Astrocyte (in vitro differentiated cells and primary cell): ENCODE results near the gene MT1E. TPM values are rescaled to one million over a fixed set of nuclear protein-coding genes. Genes with fewer than 3 reads are reported as not detected.
A peak's percentile ranks its signal among the peaks of the same experiment; 100 is the strongest.

Experiments used
- DNase-seq: peaks from one replicate; pipeline ENCODE4 v3.0.0-alpha.2; 2010; ENCODE audit warnings: low read depth
- FAIRE-seq: peaks from 2 replicates; lab custom pipeline; 2011; peaks lifted over from hg19 to GRCh38; lab: Jason Lieb, UNC
- H2AFZ ChIP-seq: 2 replicates; pipeline ENCODE4 v1.6.0; 2012; ENCODE audit warnings: low read depth, low read length, inconsistent platforms
- H3K27ac ChIP-seq: 2 replicates; pipeline ENCODE4 v1.5.1; 2011; ENCODE audit warnings: low read depth, low read length, inconsistent platforms
- H3K27me3 ChIP-seq: 2 replicates; pipeline ENCODE4 v1.6.0; 2011; ENCODE audit warnings: low read length, inconsistent platforms; ENCODE audit not compliant: insufficient read depth
- H3K36me3 ChIP-seq: 2 replicates; pipeline ENCODE4 v1.5.1; 2011; ENCODE audit warnings: low read length, inconsistent platforms; ENCODE audit not compliant: insufficient read depth
- H3K4me1 ChIP-seq: 2 replicates; pipeline ENCODE4 v1.5.1; 2011; ENCODE audit warnings: low read length, inconsistent platforms; ENCODE audit not compliant: insufficient read depth
- H3K4me2 ChIP-seq: 2 replicates; pipeline ENCODE4 v1.6.0; 2012; ENCODE audit warnings: low read length, inconsistent platforms
- H3K4me3 ChIP-seq: 2 replicates; pipeline ENCODE4 v1.5.1; 2011; ENCODE audit warnings: low read depth, mild to moderate bottlenecking, low read length, inconsistent platforms; ENCODE audit not compliant: insufficient read depth
- H3K79me2 ChIP-seq: 2 replicates; pipeline ENCODE4 v1.6.0; 2012; ENCODE audit warnings: mild to moderate bottlenecking, low read length, inconsistent platforms; ENCODE audit not compliant: insufficient read depth
- H3K9ac ChIP-seq: 2 replicates; pipeline ENCODE4 v1.6.0; 2012; ENCODE audit warnings: mild to moderate bottlenecking, low read length, inconsistent platforms
- H3K9me3 ChIP-seq: 2 replicates; pipeline ENCODE4 v1.5.1; 2012; ENCODE audit warnings: low read depth, mild to moderate bottlenecking, low read length, inconsistent platforms; ENCODE audit not compliant: insufficient read depth
- H4K20me1 ChIP-seq: 2 replicates; pipeline ENCODE4 v1.6.0; 2012; ENCODE audit warnings: low read length, inconsistent platforms; ENCODE audit not compliant: insufficient read depth
- H3K27ac Mint-ChIP-seq: one replicate; pipeline ENCODE4 v1.8.0; 2021; ENCODE audit warnings: mild to moderate bottlenecking, mixed read lengths; ENCODE audit not compliant: unreplicated experiment
- H3K27me3 Mint-ChIP-seq: one replicate; pipeline ENCODE4 v1.8.0; 2021; ENCODE audit warnings: low read depth, mixed read lengths; ENCODE audit not compliant: unreplicated experiment
- H3K36me3 Mint-ChIP-seq: one replicate; pipeline ENCODE4 v1.8.0; 2021; ENCODE audit warnings: low read depth, mixed read lengths; ENCODE audit not compliant: unreplicated experiment
- H3K4me1 Mint-ChIP-seq: one replicate; pipeline ENCODE4 v1.8.0; 2021; ENCODE audit warnings: low read depth, mixed read lengths; ENCODE audit not compliant: unreplicated experiment
- H3K4me3 Mint-ChIP-seq: one replicate; pipeline ENCODE4 v1.8.0; 2021; ENCODE audit warnings: mild to moderate bottlenecking, moderate library complexity, mixed read lengths; ENCODE audit not compliant: unreplicated experiment
- H3K9me3 Mint-ChIP-seq: one replicate; pipeline ENCODE4 v1.8.0; 2021; ENCODE audit warnings: mild to moderate bottlenecking, mixed read lengths; ENCODE audit not compliant: unreplicated experiment
- EZH2 ChIP-seq: IDR thresholded peaks from 2 replicates; pipeline ENCODE4 v1.6.1; 2012; ENCODE audit warnings: mild to moderate bottlenecking, low read length, inconsistent platforms; ENCODE audit not compliant: insufficient read depth
- total RNA-seq: library from RNA; stranded (reverse); gene quantifications from 2 replicates; pipeline ENCODE4 v1.2.1, GENCODE V29; 2021
- TF ChIP-seq, protein P1 (sequence below): IDR thresholded peaks from 2 replicates; pipeline ENCODE4 v1.5.1; 2011; ENCODE audit warnings: low read depth, mild to moderate bottlenecking, inconsistent platforms, low read length, moderate library complexity; ENCODE audit not compliant: insufficient read depth

Gene MT1E
- total RNA-seq, 1 donor from 2014 or later: 11.9 TPM

DNA sequence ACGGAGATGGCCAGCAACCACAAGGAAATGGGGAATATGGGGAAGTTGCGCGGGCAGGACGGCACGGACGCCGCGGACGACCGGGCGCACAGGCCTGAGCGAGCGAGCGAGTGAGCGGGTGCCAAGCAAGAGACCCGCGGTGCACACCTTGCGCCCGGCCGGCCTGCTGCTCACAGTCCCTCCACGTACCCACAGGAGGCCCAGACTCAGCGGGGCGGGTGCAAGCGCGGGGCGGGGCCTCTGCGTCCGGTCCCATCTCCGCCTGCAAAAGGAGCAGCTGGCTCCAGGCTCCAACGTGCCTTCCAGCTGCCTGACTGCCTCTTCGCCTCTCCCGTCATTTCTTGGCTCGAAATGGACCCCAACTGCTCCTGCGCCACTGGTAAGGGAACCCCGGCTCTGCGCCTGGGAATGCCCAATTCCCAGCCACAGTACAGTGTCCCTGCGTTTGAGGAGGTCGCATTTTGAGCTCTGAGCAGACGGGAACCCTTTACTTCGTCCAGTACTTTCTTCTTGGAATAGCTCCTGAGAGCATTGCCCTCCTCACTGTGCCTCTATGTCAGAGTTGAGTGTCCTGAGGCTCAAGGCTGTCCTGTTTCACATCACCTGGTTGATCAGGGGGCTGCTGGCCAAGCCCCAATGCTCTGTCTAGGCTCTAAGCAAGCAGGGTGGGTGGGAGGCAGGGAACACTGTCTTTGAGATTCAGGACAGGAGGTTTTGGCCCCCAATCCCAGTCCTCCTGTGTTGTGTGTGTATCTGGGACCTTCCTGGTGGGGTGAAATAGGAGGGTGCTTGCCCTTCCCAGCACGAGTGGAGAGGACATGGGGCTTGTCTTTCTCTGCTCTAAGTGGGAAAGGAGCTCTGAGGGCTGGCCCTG lies 8.1 kb upstream of the MT1E start:
- Mint-ChIP-seq H3K27me3 (peaks cover 55% of the 10 kb centered on the region), H3K4me1 (peaks cover 4% of the 10 kb centered on the region)

DNA sequence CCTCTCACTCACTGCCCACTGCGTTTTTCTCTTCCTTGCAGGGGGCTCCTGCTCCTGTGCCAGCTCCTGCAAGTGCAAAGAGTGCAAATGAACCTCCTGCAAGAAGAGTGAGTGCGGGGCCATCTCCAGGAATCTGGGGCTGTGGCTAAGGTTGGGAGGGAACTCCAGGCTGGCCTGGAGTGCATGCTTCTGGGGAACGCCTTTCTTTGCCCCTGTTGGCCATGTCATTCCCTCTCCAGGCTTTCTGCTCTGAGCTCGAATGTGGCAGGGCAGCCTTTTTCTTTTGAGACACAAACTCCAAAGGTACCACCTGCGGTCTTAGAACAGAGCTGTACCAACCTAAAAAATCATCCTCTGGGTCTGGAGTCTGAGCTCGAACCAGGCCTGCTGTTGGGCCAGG lies 7.4 kb upstream of the MT1E start:
- Histone ChIP-seq H3K9ac (no peak overlapping the region), H3K4me1 (peaks cover 37% of the 10 kb centered on the region), H3K4me2 (peak overlapping the region; percentile 85), H3K36me3 (no peaks in the 10 kb centered on the region), H3K9me3 (no peaks in the 10 kb centered on the region), H3K27me3 (no peaks in the 10 kb centered on the region), H3K79me2 (peaks cover 2% of the 10 kb centered on the region), H2AFZ (no peak overlapping the region), H3K4me3 (no peak overlapping the region), H3K27ac (no peak overlapping the region), H4K20me1 (no peaks in the 10 kb centered on the region)
- FAIRE-seq (no peak), DNase-seq (no peak)
- H3K27ac Mint-ChIP-seq: no peak overlapping the region
- H3K4me3 Mint-ChIP-seq: no peak overlapping the region
- peaks cover 61% of the 10 kb centered on the region for H3K27me3 Mint-ChIP-seq
- peaks cover 3% of the 10 kb centered on the region for H3K36me3 Mint-ChIP-seq
- H3K4me1 Mint-ChIP-seq: peaks cover 4% of the 10 kb centered on the region
- H3K9me3 Mint-ChIP-seq: no peaks in the 10 kb centered on the region
- TF ChIP-seq EZH2: no peak
- TF ChIP-seq, protein P1, sequence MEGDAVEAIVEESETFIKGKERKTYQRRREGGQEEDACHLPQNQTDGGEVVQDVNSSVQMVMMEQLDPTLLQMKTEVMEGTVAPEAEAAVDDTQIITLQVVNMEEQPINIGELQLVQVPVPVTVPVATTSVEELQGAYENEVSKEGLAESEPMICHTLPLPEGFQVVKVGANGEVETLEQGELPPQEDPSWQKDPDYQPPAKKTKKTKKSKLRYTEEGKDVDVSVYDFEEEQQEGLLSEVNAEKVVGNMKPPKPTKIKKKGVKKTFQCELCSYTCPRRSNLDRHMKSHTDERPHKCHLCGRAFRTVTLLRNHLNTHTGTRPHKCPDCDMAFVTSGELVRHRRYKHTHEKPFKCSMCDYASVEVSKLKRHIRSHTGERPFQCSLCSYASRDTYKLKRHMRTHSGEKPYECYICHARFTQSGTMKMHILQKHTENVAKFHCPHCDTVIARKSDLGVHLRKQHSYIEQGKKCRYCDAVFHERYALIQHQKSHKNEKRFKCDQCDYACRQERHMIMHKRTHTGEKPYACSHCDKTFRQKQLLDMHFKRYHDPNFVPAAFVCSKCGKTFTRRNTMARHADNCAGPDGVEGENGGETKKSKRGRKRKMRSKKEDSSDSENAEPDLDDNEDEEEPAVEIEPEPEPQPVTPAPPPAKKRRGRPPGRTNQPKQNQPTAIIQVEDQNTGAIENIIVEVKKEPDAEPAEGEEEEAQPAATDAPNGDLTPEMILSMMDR: no peak

More for the DNA sequence above, 8.1 kb upstream of the MT1E start:
- H3K36me3 ChIP-seq: no peaks in the 10 kb centered on the region
- peak overlapping the region; percentile 68 for H3K4me3 Mint-ChIP-seq
- no peak overlapping the region for H3K27ac ChIP-seq
- TF ChIP-seq, protein P1: no peak
- no peak for TF ChIP-seq EZH2
- H3K79me2 ChIP-seq: peaks cover 4% of the 10 kb centered on the region
- peak; percentile 57 for DNase-seq
- peaks cover 43% of the 10 kb centered on the region for H3K4me1 ChIP-seq
- H3K4me2 ChIP-seq: peak overlapping the region; percentile 85
- H3K27ac Mint-ChIP-seq: no peak overlapping the region
- no peaks in the 10 kb centered on the region for H3K36me3 Mint-ChIP-seq
- no peaks in the 10 kb centered on the region for H4K20me1 ChIP-seq
- H2AFZ ChIP-seq: peak overlapping the region; percentile 91
- no peaks in the 10 kb centered on the region for H3K9me3 ChIP-seq
- H3K9me3 Mint-ChIP-seq: no peaks in the 10 kb centered on the region
- H3K27me3 ChIP-seq: no peaks in the 10 kb centered on the region
- FAIRE-seq: no peak
- peak overlapping the region; percentile 53 for H3K9ac ChIP-seq
- H3K4me3 ChIP-seq: peak overlapping the region; percentile 66
